Liver (tissue), 9 donors: ENCODE results near the gene CRISPLD2. TPM values are rescaled to one million over a fixed set of nuclear protein-coding genes. Genes with fewer than 3 reads are reported as not detected.

Experiments used
- DNase-seq: peaks from one replicate; pipeline ENCODE4 v3.0.0-alpha.2; 2017; ENCODE audit warnings: low spot score
- H3K27ac ChIP-seq, 2 donors: one replicate each; pipeline ENCODE4 v1.7.0; 2013; ENCODE audit warnings: inconsistent platforms in 2 of 2, low read length in 2 of 2, control low read depth in 1 of 2, low read depth in 1 of 2, mild to moderate bottlenecking in 1 of 2
- H3K27me3 ChIP-seq, 4 donors: one replicate each; pipeline versions ENCODE4 v1.6.1 to v1.7.0; 2013; ENCODE audit warnings: low read length in 3 of 4, inconsistent platforms in 1 of 4, mild to moderate bottlenecking in 1 of 4, moderate library complexity in 1 of 4; ENCODE audit not compliant: control insufficient read depth in 4 of 4, insufficient read depth in 4 of 4
- H3K36me3 ChIP-seq, 4 donors: one replicate each; pipeline versions ENCODE4 v1.6.1 to v1.7.0; 2013; ENCODE audit warnings: low read length in 3 of 4, mild to moderate bottlenecking in 3 of 4, low read depth in 1 of 4, moderate library complexity in 1 of 4; ENCODE audit not compliant: control insufficient read depth in 4 of 4, insufficient read depth in 3 of 4
- H3K4me1 ChIP-seq, 4 donors: one replicate each; pipeline versions ENCODE4 v1.6.1 to v1.7.0; 2013; ENCODE audit warnings: low read length in 3 of 4, mild to moderate bottlenecking in 3 of 4, moderate library complexity in 1 of 4; ENCODE audit not compliant: control insufficient read depth in 4 of 4, insufficient read depth in 4 of 4
- H3K4me3 ChIP-seq, 3 donors: one replicate each; pipeline versions ENCODE4 v1.6.1 to v1.7.0; 2013; ENCODE audit warnings: low read length in 3 of 3, control low read depth in 1 of 3, low read depth in 1 of 3, mild to moderate bottlenecking in 1 of 3
- H3K9ac ChIP-seq, 2 donors: one replicate each; pipeline ENCODE4 v1.7.0; 2013; ENCODE audit warnings: low read length in 2 of 2, mild to moderate bottlenecking in 2 of 2, moderate library complexity in 2 of 2, control low read depth in 1 of 2, low read depth in 1 of 2
- H3K9me3 ChIP-seq, 4 donors: one replicate each; pipeline versions ENCODE4 v1.6.1 to v1.7.0; 2013; ENCODE audit warnings: low read length in 3 of 4; ENCODE audit not compliant: control insufficient read depth in 4 of 4
- EGR1 ChIP-seq, 2 donors: IDR thresholded peaks; 2 replicates each; pipeline ENCODE4 v1.6.1; 2016 to 2018; ENCODE audit warnings: antibody characterized with exemption in 2 of 2, low read depth in 2 of 2
- FOXA1 ChIP-seq: IDR thresholded peaks from 2 replicates; pipeline ENCODE4 v1.6.1; 2016; ENCODE audit warnings: antibody characterized with exemption
- FOXA2 ChIP-seq: IDR thresholded peaks from 2 replicates; pipeline ENCODE4 v1.6.1; 2016; ENCODE audit warnings: antibody characterized with exemption
- HNF4G ChIP-seq: IDR thresholded peaks from 2 replicates; pipeline ENCODE4 v1.6.1; 2016; ENCODE audit warnings: antibody characterized with exemption
- NR2F2 ChIP-seq: IDR thresholded peaks from 2 replicates; pipeline ENCODE4 v1.6.1; 2016; ENCODE audit warnings: antibody characterized with exemption
- RAD21 ChIP-seq, 2 donors: IDR thresholded peaks; 2 replicates each; pipeline ENCODE4 v1.6.1; 2016; ENCODE audit warnings: antibody characterized with exemption in 2 of 2, mild to moderate bottlenecking in 2 of 2
- RXRA ChIP-seq, 2 donors: IDR thresholded peaks; 2 replicates each; pipeline ENCODE4 v1.6.1; 2017 to 2018; ENCODE audit warnings: antibody characterized with exemption in 2 of 2, mild to moderate bottlenecking in 1 of 2
- SP1 ChIP-seq: IDR thresholded peaks from 2 replicates; pipeline ENCODE4 v1.6.1; 2018; ENCODE audit warnings: antibody characterized with exemption, mild to moderate bottlenecking
- TAF1 ChIP-seq: conservative IDR thresholded peaks from 2 replicates; pipeline ENCODE4 v1.6.1; 2016; ENCODE audit warnings: antibody characterized with exemption, mild to moderate bottlenecking
- YY1 ChIP-seq: IDR thresholded peaks from 2 replicates; pipeline ENCODE4 v1.6.1; 2016; ENCODE audit warnings: antibody characterized with exemption, mild to moderate bottlenecking
- WGBS: extraction: QIAGEN DNeasy Blood & Tissue Kit; methylation state at CpG from one replicate; pipeline ENCODE4 v1.1.7; 2013; 5-methylcytosine and 5-hydroxymethylcytosine counted together
- polyA plus RNA-seq, 2 donors: library from polyadenylated mRNA; stranded (reverse) in 1 of 2; unstranded in 1 of 2; fragments of 200-250 nt in 1 of 2; fragments of >200 nt in 1 of 2; fragmentation: Nextera tagmentation in 1 of 2; extraction: Ambion mirVana in 1 of 2; gene quantifications; one replicate each; pipeline versions ENCODE4 v1.2.1 to v1.2.3, GENCODE V29; 2013 to 2015
- total RNA-seq, 2 donors: library from RNA; depleted of rRNA; stranded (reverse); fragments of >200 nt; gene quantifications; one replicate each; pipeline ENCODE4 v1.2.3, GENCODE V29; 2014
- TF ChIP-seq, protein P1 (sequence below): IDR thresholded peaks from 2 replicates; pipeline ENCODE4 v1.6.1; 2016; ENCODE audit warnings: antibody characterized with exemption
- TF ChIP-seq, protein P2 (sequence below): IDR thresholded peaks from 2 replicates; pipeline ENCODE4 v1.6.1; 2016; ENCODE audit warnings: antibody characterized with exemption
- TF ChIP-seq, protein P3 (sequence below): fragments of 150-350 bp; IDR thresholded peaks from 2 replicates; pipeline ENCODE4 v1.5.1; 2017; ENCODE audit warnings: improper control_type of control experiment, low read depth, low read length; ENCODE audit not compliant: missing input control
- TF ChIP-seq, protein P4 (sequence below): IDR thresholded peaks from 2 replicates; pipeline ENCODE4 v1.6.1; 2016; ENCODE audit warnings: antibody characterized with exemption
- TF ChIP-seq, protein P5 (sequence below): IDR thresholded peaks from 2 replicates; pipeline ENCODE4 v1.6.1; 2016; ENCODE audit warnings: antibody characterized with exemption, mild to moderate bottlenecking
- donor health status: healthy.
- donor health status: healthy.
- donor health status: healthy.
- donor health status: healthy.
- donor health status: healthy.

Gene CRISPLD2
- total and polyA plus RNA-seq, 4 donors = 2.6 to 14.8 (median 4.1) TPM

DNA sequence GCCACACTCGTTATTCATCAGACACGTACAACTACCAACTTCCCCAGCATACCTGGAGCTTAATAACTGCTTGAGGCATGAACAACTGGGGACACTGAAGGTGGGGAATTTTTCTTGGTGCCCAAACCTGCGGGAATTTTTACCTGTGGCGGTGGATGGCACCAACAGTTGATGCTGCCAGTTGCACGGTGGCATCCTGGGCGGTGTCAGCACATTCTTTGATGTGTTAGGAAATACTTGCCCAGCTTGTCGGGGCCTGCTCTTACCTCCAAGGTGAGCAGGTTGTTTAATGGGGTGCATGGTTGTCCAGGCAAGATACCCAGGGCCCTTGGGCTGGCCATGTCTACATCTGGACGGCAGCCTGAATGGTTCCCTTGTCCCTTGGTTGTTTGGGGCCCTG, 79.6 kb downstream of the CRISPLD2 start:
- no peak overlapping the region for H3K4me3 ChIP-seq
- peaks cover 0 to 4% (median 2%) of the 10 kb centered on the region in 4 donors for H3K4me1 ChIP-seq
- H3K27me3 ChIP-seq = no peaks in the 10 kb centered on the region
- H3K9ac ChIP-seq = no peak overlapping the region
- H3K9me3 ChIP-seq = no peaks in the 10 kb centered on the region
- DNase-seq = no peak
- no peaks in the 10 kb centered on the region for H3K36me3 ChIP-seq
- TF ChIP-seq, protein P1, sequence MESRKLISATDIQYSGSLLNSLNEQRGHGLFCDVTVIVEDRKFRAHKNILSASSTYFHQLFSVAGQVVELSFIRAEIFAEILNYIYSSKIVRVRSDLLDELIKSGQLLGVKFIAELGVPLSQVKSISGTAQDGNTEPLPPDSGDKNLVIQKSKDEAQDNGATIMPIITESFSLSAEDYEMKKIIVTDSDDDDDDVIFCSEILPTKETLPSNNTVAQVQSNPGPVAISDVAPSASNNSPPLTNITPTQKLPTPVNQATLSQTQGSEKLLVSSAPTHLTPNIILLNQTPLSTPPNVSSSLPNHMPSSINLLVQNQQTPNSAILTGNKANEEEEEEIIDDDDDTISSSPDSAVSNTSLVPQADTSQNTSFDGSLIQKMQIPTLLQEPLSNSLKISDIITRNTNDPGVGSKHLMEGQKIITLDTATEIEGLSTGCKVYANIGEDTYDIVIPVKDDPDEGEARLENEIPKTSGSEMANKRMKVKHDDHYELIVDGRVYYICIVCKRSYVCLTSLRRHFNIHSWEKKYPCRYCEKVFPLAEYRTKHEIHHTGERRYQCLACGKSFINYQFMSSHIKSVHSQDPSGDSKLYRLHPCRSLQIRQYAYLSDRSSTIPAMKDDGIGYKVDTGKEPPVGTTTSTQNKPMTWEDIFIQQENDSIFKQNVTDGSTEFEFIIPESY = no peak
- TF ChIP-seq, protein P2, sequence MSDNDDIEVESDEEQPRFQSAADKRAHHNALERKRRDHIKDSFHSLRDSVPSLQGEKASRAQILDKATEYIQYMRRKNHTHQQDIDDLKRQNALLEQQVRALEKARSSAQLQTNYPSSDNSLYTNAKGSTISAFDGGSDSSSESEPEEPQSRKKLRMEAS = no peak
- no peak for TF ChIP-seq YY1
- TF ChIP-seq SP1 = no peak
- TF ChIP-seq TAF1 = no peak
- no peak for TF ChIP-seq NR2F2
- TF ChIP-seq, protein P3, sequence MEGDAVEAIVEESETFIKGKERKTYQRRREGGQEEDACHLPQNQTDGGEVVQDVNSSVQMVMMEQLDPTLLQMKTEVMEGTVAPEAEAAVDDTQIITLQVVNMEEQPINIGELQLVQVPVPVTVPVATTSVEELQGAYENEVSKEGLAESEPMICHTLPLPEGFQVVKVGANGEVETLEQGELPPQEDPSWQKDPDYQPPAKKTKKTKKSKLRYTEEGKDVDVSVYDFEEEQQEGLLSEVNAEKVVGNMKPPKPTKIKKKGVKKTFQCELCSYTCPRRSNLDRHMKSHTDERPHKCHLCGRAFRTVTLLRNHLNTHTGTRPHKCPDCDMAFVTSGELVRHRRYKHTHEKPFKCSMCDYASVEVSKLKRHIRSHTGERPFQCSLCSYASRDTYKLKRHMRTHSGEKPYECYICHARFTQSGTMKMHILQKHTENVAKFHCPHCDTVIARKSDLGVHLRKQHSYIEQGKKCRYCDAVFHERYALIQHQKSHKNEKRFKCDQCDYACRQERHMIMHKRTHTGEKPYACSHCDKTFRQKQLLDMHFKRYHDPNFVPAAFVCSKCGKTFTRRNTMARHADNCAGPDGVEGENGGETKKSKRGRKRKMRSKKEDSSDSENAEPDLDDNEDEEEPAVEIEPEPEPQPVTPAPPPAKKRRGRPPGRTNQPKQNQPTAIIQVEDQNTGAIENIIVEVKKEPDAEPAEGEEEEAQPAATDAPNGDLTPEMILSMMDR = no peak
- TF ChIP-seq EGR1 (IDR thresholded peaks at IDR 0.05; ENCODE audit: low read depth in 2 of 2) = no peak
- no peak for TF ChIP-seq RAD21 (IDR thresholded peaks at IDR 0.05)
- TF ChIP-seq, protein P4, sequence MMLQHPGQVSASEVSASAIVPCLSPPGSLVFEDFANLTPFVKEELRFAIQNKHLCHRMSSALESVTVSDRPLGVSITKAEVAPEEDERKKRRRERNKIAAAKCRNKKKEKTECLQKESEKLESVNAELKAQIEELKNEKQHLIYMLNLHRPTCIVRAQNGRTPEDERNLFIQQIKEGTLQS = no peak
- no peak for TF ChIP-seq FOXA2
- H3K27ac ChIP-seq = no peak overlapping the region
- WGBS = 92% methylated on average over 8 of the region's 8 CpGs

DNA sequence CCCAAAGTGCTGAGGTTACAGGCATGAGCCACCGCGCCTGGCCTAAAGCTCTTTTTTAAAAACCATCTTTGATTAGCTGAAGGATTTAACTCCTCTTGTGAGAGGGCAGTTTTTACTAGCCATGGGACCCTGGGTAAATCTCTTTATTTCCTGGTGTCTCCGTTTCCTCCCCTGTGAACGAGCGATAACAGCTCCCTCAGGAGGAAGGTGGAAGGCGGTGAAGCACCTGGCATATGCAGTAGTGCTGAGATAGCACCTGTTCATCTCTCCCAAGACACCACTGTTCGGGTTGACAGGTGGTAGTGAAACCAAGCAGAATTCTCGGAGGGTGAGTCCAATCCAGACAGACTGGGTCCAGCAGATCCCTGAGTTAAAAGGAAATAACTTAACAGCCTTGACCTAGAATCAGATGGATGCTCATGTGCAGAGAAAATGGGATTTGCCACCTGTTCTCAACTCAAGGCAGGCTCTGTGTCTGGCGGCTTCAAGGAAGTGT, 86.2 kb downstream of the CRISPLD2 start:
- no peaks in the 10 kb centered on the region for H3K36me3 ChIP-seq
- H3K4me3 ChIP-seq = no peak overlapping the region
- 94% methylated on average over 9 of the region's 9 CpGs for WGBS
- H3K9ac ChIP-seq = no peak overlapping the region
- no peak for DNase-seq
- H3K4me1 ChIP-seq = peaks cover 2 to 6% (median 5%) of the 10 kb centered on the region in 4 donors
- H3K27me3 ChIP-seq = no peaks in the 10 kb centered on the region
- H3K9me3 ChIP-seq = no peaks in the 10 kb centered on the region
- H3K27ac ChIP-seq = no peak overlapping the region
- no peak for TF ChIP-seq RXRA (IDR thresholded peaks at IDR 0.05)
- no peak for TF ChIP-seq FOXA1
- TF ChIP-seq FOXA2 = no peak
- no peak for TF ChIP-seq NR2F2
- TF ChIP-seq, protein P4 = no peak
- TF ChIP-seq SP1 = no peak
- no peak for TF ChIP-seq YY1
- TF ChIP-seq, protein P5, sequence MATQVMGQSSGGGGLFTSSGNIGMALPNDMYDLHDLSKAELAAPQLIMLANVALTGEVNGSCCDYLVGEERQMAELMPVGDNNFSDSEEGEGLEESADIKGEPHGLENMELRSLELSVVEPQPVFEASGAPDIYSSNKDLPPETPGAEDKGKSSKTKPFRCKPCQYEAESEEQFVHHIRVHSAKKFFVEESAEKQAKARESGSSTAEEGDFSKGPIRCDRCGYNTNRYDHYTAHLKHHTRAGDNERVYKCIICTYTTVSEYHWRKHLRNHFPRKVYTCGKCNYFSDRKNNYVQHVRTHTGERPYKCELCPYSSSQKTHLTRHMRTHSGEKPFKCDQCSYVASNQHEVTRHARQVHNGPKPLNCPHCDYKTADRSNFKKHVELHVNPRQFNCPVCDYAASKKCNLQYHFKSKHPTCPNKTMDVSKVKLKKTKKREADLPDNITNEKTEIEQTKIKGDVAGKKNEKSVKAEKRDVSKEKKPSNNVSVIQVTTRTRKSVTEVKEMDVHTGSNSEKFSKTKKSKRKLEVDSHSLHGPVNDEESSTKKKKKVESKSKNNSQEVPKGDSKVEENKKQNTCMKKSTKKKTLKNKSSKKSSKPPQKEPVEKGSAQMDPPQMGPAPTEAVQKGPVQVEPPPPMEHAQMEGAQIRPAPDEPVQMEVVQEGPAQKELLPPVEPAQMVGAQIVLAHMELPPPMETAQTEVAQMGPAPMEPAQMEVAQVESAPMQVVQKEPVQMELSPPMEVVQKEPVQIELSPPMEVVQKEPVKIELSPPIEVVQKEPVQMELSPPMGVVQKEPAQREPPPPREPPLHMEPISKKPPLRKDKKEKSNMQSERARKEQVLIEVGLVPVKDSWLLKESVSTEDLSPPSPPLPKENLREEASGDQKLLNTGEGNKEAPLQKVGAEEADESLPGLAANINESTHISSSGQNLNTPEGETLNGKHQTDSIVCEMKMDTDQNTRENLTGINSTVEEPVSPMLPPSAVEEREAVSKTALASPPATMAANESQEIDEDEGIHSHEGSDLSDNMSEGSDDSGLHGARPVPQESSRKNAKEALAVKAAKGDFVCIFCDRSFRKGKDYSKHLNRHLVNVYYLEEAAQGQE = no peak
- no peak for TF ChIP-seq HNF4G
- TF ChIP-seq EGR1 (IDR thresholded peaks at IDR 0.05; ENCODE audit: low read depth in 2 of 2) = no peak
